Smooth muscle cell (in vitro differentiated cells): ENCODE measurements around the gene CAMK2D. TPM values are rescaled to one million over a fixed set of nuclear protein-coding genes. Genes with fewer than 3 reads are reported as not detected.

Experiments
- DNase-seq: peaks from one replicate; lab custom pipeline; 2025; ENCODE audit not compliant: unreplicated experiment; lab: John Stamatoyannopoulos, UW
- H2AFZ ChIP-seq: fragments of 200-600 bp; sonication (generic); 2 replicates; pipeline ENCODE4 v1.6.0; 2016; ENCODE audit warnings: antibody characterized with exemption, low read depth, mild to moderate bottlenecking
- H3F3A ChIP-seq: fragments of 200-600 bp; sonication (generic); 2 replicates; pipeline ENCODE4 v1.6.0; 2017; ENCODE audit warnings: antibody characterized with exemption, low read depth
- H3K27ac ChIP-seq: fragments of 200-600 bp; sonication (generic); 2 replicates; pipeline ENCODE4 v1.5.1; 2016; ENCODE audit warnings: low read depth, mild to moderate bottlenecking
- H3K27me3 ChIP-seq: fragments of 200-600 bp; sonication (generic); 2 replicates; pipeline ENCODE4 v1.6.1; 2016; ENCODE audit warnings: low read depth, mild to moderate bottlenecking
- H3K36me3 ChIP-seq: fragments of 200-600 bp; sonication (generic); 2 replicates; pipeline ENCODE4 v1.5.1; 2016; ENCODE audit warnings: low read depth
- H3K4me1 ChIP-seq: fragments of 200-600 bp; sonication (generic); 2 replicates; pipeline ENCODE4 v1.5.1; 2016; ENCODE audit warnings: low read depth
- H3K4me2 ChIP-seq: fragments of 200-600 bp; sonication (generic); 2 replicates; pipeline ENCODE4 v1.6.0; 2016; ENCODE audit warnings: mild to moderate bottlenecking
- H3K4me3 ChIP-seq: fragments of 200-600 bp; sonication (generic); 2 replicates; pipeline ENCODE4 v1.5.1; 2016; ENCODE audit warnings: mild to moderate bottlenecking
- H3K79me2 ChIP-seq: fragments of 200-600 bp; sonication (generic); 2 replicates; pipeline ENCODE4 v1.6.0; 2016; ENCODE audit warnings: low read depth, mild to moderate bottlenecking
- H3K9ac ChIP-seq: fragments of 200-600 bp; sonication (generic); 2 replicates; pipeline ENCODE4 v1.6.0; 2016; ENCODE audit warnings: low read depth
- H3K9me3 ChIP-seq: fragments of 200-600 bp; sonication (generic); replicated peaks from 2 replicates; pipeline ENCODE4 v1.5.1; 2016; ENCODE audit warnings: low read depth
- H4K20me1 ChIP-seq: fragments of 200-600 bp; sonication (generic); 2 replicates; pipeline ENCODE4 v1.6.0; 2016; ENCODE audit warnings: low read depth
- WGBS: methylation state at CpG from one replicate; pipeline ENCODE4 v1.1.7; 2016; ENCODE audit warnings: low lambda C conversion rate; 5-methylcytosine and 5-hydroxymethylcytosine counted together
- polyA plus RNA-seq: library from polyadenylated mRNA; unstranded; fragments of >200 nt; fragmentation: Nextera tagmentation; extraction: Ambion mirVana; gene quantifications from 2 replicates; pipeline ENCODE4 v1.2.1, GENCODE V29; 2016
- total RNA-seq: library from RNA; depleted of rRNA; stranded (reverse); fragments of >200 nt; gene quantifications from 2 replicates; pipeline ENCODE4 v1.2.3, GENCODE V29; 2014
- TF ChIP-seq, protein P1 (sequence below): fragments of 200-600 bp; sonication (generic); IDR thresholded peaks from 2 replicates; pipeline ENCODE4 v1.5.1; 2017; ENCODE audit warnings: borderline replicate concordance, mild to moderate bottlenecking, antibody characterized with exemption; ENCODE audit not compliant: insufficient read depth, poor library complexity, severe bottlenecking

The CAMK2D gene
- total and polyA plus RNA-seq, 2 experiments from 2014 or later = 17.2 to 36.0 TPM

DNA sequence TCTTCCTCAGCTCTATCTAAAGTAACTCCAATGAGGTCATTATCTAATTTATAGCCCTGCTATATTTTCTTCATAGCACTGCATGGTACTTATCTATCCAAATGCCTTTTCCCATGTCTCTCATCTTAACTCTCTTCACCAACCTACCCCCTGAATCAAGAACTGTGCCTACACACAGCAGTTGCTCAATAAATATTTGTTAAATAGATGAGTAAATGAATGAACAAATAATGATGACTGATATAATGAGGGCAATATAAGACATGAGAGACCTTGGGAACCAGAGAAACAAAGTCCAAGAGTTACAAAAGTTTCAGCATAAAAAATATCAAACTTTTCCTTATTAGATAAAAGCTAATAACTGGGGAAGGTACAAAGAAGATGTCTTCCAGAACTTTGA is 19.6 kb downstream of the CAMK2D start:
- Histone ChIP-seq H3K4me3 (no peak overlapping the region), H3K27ac (no peak overlapping the region), H3F3A (no peaks in the 10 kb centered on the region), H4K20me1 (peaks cover 6% of the 10 kb centered on the region), H3K79me2 (peaks cover 12% of the 10 kb centered on the region), H3K9ac (no peak overlapping the region), H3K9me3 (no peaks in the 10 kb centered on the region), H2AFZ (no peak overlapping the region), H3K36me3 (no peaks in the 10 kb centered on the region), H3K4me2 (no peak overlapping the region), H3K27me3 (no peaks in the 10 kb centered on the region), H3K4me1 (no peaks in the 10 kb centered on the region)
- TF ChIP-seq, protein P1, sequence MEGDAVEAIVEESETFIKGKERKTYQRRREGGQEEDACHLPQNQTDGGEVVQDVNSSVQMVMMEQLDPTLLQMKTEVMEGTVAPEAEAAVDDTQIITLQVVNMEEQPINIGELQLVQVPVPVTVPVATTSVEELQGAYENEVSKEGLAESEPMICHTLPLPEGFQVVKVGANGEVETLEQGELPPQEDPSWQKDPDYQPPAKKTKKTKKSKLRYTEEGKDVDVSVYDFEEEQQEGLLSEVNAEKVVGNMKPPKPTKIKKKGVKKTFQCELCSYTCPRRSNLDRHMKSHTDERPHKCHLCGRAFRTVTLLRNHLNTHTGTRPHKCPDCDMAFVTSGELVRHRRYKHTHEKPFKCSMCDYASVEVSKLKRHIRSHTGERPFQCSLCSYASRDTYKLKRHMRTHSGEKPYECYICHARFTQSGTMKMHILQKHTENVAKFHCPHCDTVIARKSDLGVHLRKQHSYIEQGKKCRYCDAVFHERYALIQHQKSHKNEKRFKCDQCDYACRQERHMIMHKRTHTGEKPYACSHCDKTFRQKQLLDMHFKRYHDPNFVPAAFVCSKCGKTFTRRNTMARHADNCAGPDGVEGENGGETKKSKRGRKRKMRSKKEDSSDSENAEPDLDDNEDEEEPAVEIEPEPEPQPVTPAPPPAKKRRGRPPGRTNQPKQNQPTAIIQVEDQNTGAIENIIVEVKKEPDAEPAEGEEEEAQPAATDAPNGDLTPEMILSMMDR = no peak
- DNase-seq = no peak

DNA sequence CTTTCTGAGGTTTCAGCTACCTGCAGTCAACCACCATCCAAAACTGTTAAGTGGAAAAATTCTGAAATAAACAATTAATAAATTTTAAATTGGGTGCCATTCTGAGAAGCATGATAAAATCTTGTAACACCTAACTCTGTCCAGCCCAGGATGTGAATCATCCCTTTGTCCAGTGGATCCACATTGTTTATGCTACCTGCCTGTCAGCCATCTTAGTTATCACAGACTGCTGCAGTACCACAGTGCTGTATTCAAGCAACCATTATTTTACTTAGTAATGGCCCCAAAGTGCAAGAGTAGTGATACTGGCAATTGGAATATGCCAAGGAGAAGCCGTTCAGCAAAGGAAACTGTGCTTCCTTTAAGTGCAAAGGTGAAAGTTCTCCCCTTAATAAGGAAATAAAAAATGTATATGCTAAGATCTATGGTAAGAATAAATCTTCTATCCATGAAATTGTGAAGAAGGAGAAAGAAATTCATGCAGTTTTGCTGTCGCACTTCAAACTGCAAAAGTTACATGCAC is 20.6 kb downstream of the CAMK2D start:
- Histone ChIP-seq H3K9ac (no peak overlapping the region), H3K79me2 (peaks cover 12% of the 10 kb centered on the region), H4K20me1 (peaks cover 6% of the 10 kb centered on the region), H3K9me3 (no peaks in the 10 kb centered on the region), H3K4me2 (no peak overlapping the region), H3K4me1 (no peaks in the 10 kb centered on the region), H3K27ac (no peak overlapping the region), H3K36me3 (no peaks in the 10 kb centered on the region), H3F3A (no peaks in the 10 kb centered on the region), H3K4me3 (no peak overlapping the region), H3K27me3 (no peaks in the 10 kb centered on the region), H2AFZ (no peak overlapping the region)
- TF ChIP-seq, protein P1 = no peak
- no peak for DNase-seq
- WGBS = 97% methylated on average over 2 of the region's 2 CpGs

DNA sequence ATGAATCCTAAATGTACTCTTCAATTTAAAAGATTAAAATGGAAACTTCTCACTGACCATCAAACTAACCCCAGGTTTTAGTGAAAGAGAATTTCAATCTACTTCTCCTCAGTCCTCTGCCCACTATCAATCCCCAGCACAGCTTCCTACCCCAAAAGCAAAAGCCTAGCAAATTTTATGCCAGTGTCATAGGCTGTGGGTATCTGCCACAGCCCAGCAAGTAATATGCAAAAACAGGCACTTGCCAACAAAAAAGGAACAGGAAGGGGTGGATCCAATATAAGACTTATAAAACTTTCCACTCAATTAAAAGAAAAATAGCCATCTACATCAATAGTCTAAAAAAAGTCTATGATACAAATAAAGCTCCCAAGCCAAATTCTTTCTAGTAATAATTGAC is 22.3 kb downstream of the CAMK2D start:
- H2AFZ ChIP-seq = no peak overlapping the region
- H3K4me3 ChIP-seq = no peak overlapping the region
- TF ChIP-seq, protein P1 = no peak
- no peak overlapping the region for H3K4me2 ChIP-seq
- DNase-seq = no peak
- no peaks in the 10 kb centered on the region for H3K4me1 ChIP-seq
- H3K9me3 ChIP-seq = no peaks in the 10 kb centered on the region
- no peak overlapping the region for H3K27ac ChIP-seq
- no peaks in the 10 kb centered on the region for H3F3A ChIP-seq
- no peak overlapping the region for H3K9ac ChIP-seq
- H4K20me1 ChIP-seq = peaks cover 6% of the 10 kb centered on the region
- no peaks in the 10 kb centered on the region for H3K27me3 ChIP-seq
- peaks cover 18% of the 10 kb centered on the region for H3K79me2 ChIP-seq
- no peaks in the 10 kb centered on the region for H3K36me3 ChIP-seq

DNA sequence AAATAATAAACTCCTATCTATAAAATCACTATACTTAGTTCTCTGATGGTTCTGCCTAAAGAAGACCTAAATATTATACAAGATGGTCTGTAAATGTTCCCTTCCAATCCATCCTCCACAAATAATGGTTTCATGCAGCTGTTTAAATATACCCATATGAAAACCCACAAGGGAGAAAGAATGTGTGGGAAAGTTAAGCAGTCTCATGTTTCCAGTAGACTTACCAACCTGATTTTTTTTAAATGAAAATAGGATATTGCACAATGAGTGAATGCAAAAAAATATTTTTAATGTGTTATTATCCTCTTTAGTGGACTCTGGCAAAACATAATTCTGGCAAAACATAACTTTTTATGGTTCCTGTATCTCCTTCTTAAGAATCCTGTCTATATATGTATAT is 23.3 kb downstream of the CAMK2D start:
- Histone ChIP-seq H3K9ac (no peak overlapping the region), H2AFZ (no peak overlapping the region), H3K4me3 (no peak overlapping the region), H3F3A (no peaks in the 10 kb centered on the region), H3K4me1 (no peaks in the 10 kb centered on the region), H3K36me3 (no peaks in the 10 kb centered on the region), H3K9me3 (no peaks in the 10 kb centered on the region), H3K4me2 (no peak overlapping the region), H3K27me3 (no peaks in the 10 kb centered on the region), H3K27ac (no peak overlapping the region), H4K20me1 (peaks cover 16% of the 10 kb centered on the region), H3K79me2 (peaks cover 18% of the 10 kb centered on the region)
- TF ChIP-seq, protein P1 = no peak
- DNase-seq = no peak
